K562 (cell line): Measurements from ENCODE around the gene RHD. TPM values are rescaled to one million over a fixed set of nuclear protein-coding genes. Genes with fewer than 3 reads are reported as not detected.
A peak's percentile ranks its signal among the peaks of the same experiment; 100 is the strongest.

Source experiments
- ARID1B ChIP-seq: fragments of 450-650 bp; IDR thresholded peaks from 2 replicates; pipeline ENCODE4 v1.6.1; 2016; ENCODE audit warnings: antibody characterized with exemption, mild to moderate bottlenecking, inconsistent platforms
- ATF7 ChIP-seq: fragments of 450-650 bp; IDR thresholded peaks from 2 replicates; pipeline ENCODE4 v1.7.1; 2014; ENCODE audit warnings: mild to moderate bottlenecking, moderate library complexity
- CBFA2T3 ChIP-seq: fragments of 450-650 bp; IDR thresholded peaks from 2 replicates; pipeline ENCODE4 v1.6.1; 2017
- CHD2 ChIP-seq: IDR thresholded peaks from 2 replicates; pipeline ENCODE4 v1.6.1; 2011; ENCODE audit warnings: low read depth, low read length
- FOXM1 ChIP-seq, 2 experiments: fragments of 450-650 bp in 1 of 2; sonication (generic) in 1 of 2; formaldehyde crosslinking in 1 of 2; IDR thresholded peaks; 2 replicates each; pipeline versions ENCODE4 v1.6.1 to v1.9.0; 2017 to 2022; ENCODE audit warnings: low read depth in 2 of 2, mild to moderate bottlenecking in 2 of 2, missing genetic modification reagents in 1 of 2, moderate library complexity in 1 of 2
- HNRNPUL1 ChIP-seq: fragments of 200-400 bp; formaldehyde crosslinking; IDR thresholded peaks from 2 replicates; pipeline ENCODE4 v1.6.1; 2017; ENCODE audit warnings: low read length
- KDM4B ChIP-seq, 2 experiments: fragments of 450-650 bp in 1 of 2; sonication (generic) in 1 of 2; IDR thresholded peaks; 2 replicates each; pipeline ENCODE4 v1.6.1; 2016 to 2017; ENCODE audit warnings: borderline replicate concordance in 2 of 2, antibody characterized with exemption in 1 of 2, low read depth in 1 of 2, mild to moderate bottlenecking in 1 of 2
- KDM5B ChIP-seq: fragments of 200-600 bp; sonication (generic); IDR thresholded peaks from 2 replicates; pipeline ENCODE4 v1.6.1; 2012; ENCODE audit warnings: low read depth, mild to moderate bottlenecking, moderate library complexity, low read length, control low read depth, inconsistent platforms; ENCODE audit not compliant: insufficient replicate concordance
- KLF1 ChIP-seq: fragments of 450-650 bp; IDR thresholded peaks from 2 replicates; pipeline ENCODE4 v1.6.1; 2016; ENCODE audit warnings: missing genetic modification characterization, missing compliant biosample characterization
- MED1 ChIP-seq: sonication (generic); formaldehyde crosslinking; IDR thresholded peaks from 2 replicates; pipeline ENCODE4 v1.8.1; 2023; ENCODE audit warnings: missing genetic modification reagents, borderline replicate concordance
- MEF2D ChIP-seq: conservative IDR thresholded peaks from 2 replicates; pipeline ENCODE4 v1.6.1; 2016; ENCODE audit warnings: low read depth, missing genetic modification characterization, missing compliant biosample characterization
- NCOA6 ChIP-seq: fragments of 450-650 bp; IDR thresholded peaks from 2 replicates; pipeline ENCODE4 v1.6.1; 2017; ENCODE audit warnings: mild to moderate bottlenecking
- OTX1 ChIP-seq: fragments of 450-650 bp; formaldehyde crosslinking; IDR thresholded peaks from 2 replicates; pipeline ENCODE4 v1.4.0; 2022; ENCODE audit warnings: mild to moderate bottlenecking
- PHF20 ChIP-seq: fragments of 450-650 bp; IDR thresholded peaks from 2 replicates; pipeline ENCODE4 v1.6.1; 2018; ENCODE audit not compliant: partially characterized antibody
- RBM34 ChIP-seq: fragments of 200-400 bp; formaldehyde crosslinking; IDR thresholded peaks from 2 replicates; pipeline ENCODE4 v1.6.1; 2018; ENCODE audit warnings: low read length, borderline replicate concordance; ENCODE audit not compliant: insufficient read depth
- RHOXF2B ChIP-seq: fragments of 250-450 bp; sonication (Bioruptor Pico); conservative IDR thresholded peaks from 2 replicates; pipeline ENCODE4 v1.5.1; 2021
- SIX5 ChIP-seq, 2 experiments: IDR thresholded peaks; 2 replicates each; pipeline ENCODE4 v1.6.1; 2011; ENCODE audit warnings: low read length in 2 of 2, borderline replicate concordance in 1 of 2, low read depth in 1 of 2, mild to moderate bottlenecking in 1 of 2, moderate library complexity in 1 of 2; ENCODE audit not compliant: insufficient read depth in 1 of 2
- SMARCA5 ChIP-seq: fragments of 450-650 bp; IDR thresholded peaks from 2 replicates; pipeline ENCODE4 v1.6.1; 2016
- TFAM ChIP-seq: fragments of 250-450 bp; sonication (Bioruptor Pico); conservative IDR thresholded peaks from 2 replicates; pipeline ENCODE4 v1.5.0; 2021; ENCODE audit warnings: mild to moderate bottlenecking, moderate library complexity
- XRCC5 ChIP-seq: fragments of 200-400 bp; formaldehyde crosslinking; IDR thresholded peaks from 2 replicates; pipeline ENCODE4 v1.6.1; 2017; ENCODE audit warnings: low read depth, mild to moderate bottlenecking, low read length
- YBX1 ChIP-seq: fragments of 450-650 bp; IDR thresholded peaks from 2 replicates; pipeline ENCODE4 v1.7.1; 2016; ENCODE audit warnings: mild to moderate bottlenecking
- ZNF263 ChIP-seq: sonication (generic); formaldehyde crosslinking; IDR thresholded peaks from 2 replicates; pipeline ENCODE4 v1.8.0; 2022; ENCODE audit warnings: mild to moderate bottlenecking, missing genetic modification reagents, borderline replicate concordance
- ZNF583 ChIP-seq: fragments of 250-450 bp; sonication (Bioruptor Pico); IDR thresholded peaks from 2 replicates; pipeline ENCODE4 v1.4.0; 2020
- ZNF644 ChIP-seq: fragments of 200-800 bp; sonication (Bioruptor generic); IDR thresholded peaks from 2 replicates; pipeline ENCODE4 v1.6.1; 2016; ENCODE audit warnings: low read depth, missing genetic modification characterization, missing compliant biosample characterization
- polyA plus RNA-seq, 8 experiments: library from polyadenylated mRNA; depleted of rRNA in 4 of 8; stranded (reverse) in 5 of 8; unstranded in 3 of 8; fragments of >200 nt; fragmentation: Nextera tagmentation in 2 of 8; fragmentation: Illumina TruSeq in 1 of 8; extraction: Ambion mirVana in 2 of 8; extraction: Trizol in 1 of 8; gene quantifications; 2 replicates each; pipeline versions ENCODE4 v1.2.1 to v1.2.3, GENCODE V29; 2011 to 2014; ENCODE audit warnings: inconsistent platforms in 1 of 8, missing spikeins in 1 of 8
- total RNA-seq, 7 experiments: library from RNA; depleted of rRNA in 6 of 7; stranded (reverse); fragments of >200 nt in 6 of 7; fragmentation: Illumina TruSeq in 2 of 7; extraction: Trizol in 2 of 7; gene quantifications; 2 replicates each; pipeline versions ENCODE4 v1.2.1 to v1.2.3, GENCODE V29; 2011 to 2021; ENCODE audit warnings: low replicate concordance in 1 of 7
- TF ChIP-seq, protein P1 (sequence below): fragments of 250-450 bp; sonication (Bioruptor Pico); IDR thresholded peaks from 2 replicates; pipeline ENCODE4 v1.8.0; 2021; ENCODE audit warnings: moderate library complexity, mild to moderate bottlenecking, inconsistent platforms
- TF ChIP-seq, protein P2 (sequence below): fragments of 250-450 bp; sonication (Bioruptor Pico); IDR thresholded peaks from 2 replicates; pipeline ENCODE4 v1.9.0; 2021; ENCODE audit warnings: mild to moderate bottlenecking, inconsistent platforms

The RHD gene
- total and polyA plus RNA-seq, 9 of the 15 experiments (the other 6 are each of a cell fraction or from before 2014, with no cell fraction given) = 8.8 to 32.4 (median 15.0) TPM

DNA sequence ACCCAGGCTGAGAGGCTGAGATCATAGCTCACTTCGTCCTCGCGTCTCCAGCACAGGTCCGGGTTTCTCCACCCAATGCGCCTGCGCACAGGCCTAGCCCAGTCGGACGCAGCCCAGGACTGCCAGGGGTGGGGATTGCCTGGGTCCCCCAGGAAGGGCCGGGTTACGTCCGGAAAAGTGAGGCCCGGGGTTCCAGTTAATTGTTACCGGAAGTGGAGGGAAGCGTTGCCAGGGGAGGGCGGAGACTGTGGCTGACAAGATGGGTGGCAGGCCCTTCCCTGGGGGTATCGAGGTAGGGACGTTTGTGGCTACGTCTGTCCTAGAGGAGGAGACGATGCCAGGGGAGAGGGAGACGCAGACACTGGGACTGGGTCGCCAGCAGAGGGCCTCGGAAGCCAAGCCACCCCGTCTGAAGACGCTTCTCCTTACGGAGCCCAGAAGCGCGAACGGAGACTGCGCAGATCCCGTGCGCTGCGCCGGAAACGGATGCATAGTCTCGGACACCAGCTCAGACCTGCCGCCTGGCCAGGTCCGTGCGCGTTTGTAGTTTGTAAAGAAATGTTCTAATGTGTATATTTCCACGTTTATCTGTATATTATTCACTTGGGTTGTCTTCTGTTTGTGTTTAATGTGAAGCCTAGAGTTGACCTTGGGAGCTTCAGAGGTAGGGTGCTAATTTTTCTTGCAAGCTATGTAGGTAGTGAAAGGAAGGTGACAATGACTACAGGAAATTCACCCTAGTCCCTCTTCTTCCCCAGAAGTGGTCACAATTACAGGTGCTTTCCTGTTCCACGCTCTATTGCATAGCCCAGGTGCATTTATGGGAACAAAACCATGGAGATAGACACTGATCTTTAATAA is 32.4 kb upstream of the RHD start (continued):
- no peak for TF ChIP-seq YBX1
- 0 out of 2 replicates have a peak, but pooled peaks have one; percentile 25 for TF ChIP-seq ZNF263 (CRISPR knock-in tag)
- TF ChIP-seq TFAM = no peak
- no peak for TF ChIP-seq KLF1
- TF ChIP-seq CHD2 = peak; percentile 41; the same call in 1 of the 2 replicates
- TF ChIP-seq ZNF583 (CRISPR knock-in tag) = peak; percentile 76; the same call in 1 of the 2 replicates
- TF ChIP-seq SIX5 (IDR thresholded peaks at IDR 0.05; ENCODE audit: borderline replicate concordance in 1 of 2, insufficient read depth in 1 of 2, low read depth in 1 of 2, low read length in 2 of 2) = no peak
- TF ChIP-seq MEF2D = no peak
- TF ChIP-seq ATF7 = peak; percentile 85
- TF ChIP-seq KDM5B = peak; percentile 80
- no peak for TF ChIP-seq MED1 (CRISPR knock-in tag)
- TF ChIP-seq, protein P1, sequence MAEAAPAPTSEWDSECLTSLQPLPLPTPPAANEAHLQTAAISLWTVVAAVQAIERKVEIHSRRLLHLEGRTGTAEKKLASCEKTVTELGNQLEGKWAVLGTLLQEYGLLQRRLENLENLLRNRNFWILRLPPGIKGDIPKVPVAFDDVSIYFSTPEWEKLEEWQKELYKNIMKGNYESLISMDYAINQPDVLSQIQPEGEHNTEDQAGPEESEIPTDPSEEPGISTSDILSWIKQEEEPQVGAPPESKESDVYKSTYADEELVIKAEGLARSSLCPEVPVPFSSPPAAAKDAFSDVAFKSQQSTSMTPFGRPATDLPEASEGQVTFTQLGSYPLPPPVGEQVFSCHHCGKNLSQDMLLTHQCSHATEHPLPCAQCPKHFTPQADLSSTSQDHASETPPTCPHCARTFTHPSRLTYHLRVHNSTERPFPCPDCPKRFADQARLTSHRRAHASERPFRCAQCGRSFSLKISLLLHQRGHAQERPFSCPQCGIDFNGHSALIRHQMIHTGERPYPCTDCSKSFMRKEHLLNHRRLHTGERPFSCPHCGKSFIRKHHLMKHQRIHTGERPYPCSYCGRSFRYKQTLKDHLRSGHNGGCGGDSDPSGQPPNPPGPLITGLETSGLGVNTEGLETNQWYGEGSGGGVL (CRISPR knock-in tag) = no peak
- TF ChIP-seq NCOA6 = no peak
- TF ChIP-seq RHOXF2B (CRISPR knock-in tag) = peak; percentile 68
- TF ChIP-seq FOXM1 (IDR thresholded peaks at IDR 0.05; ENCODE audit: low read depth) = no peak
- TF ChIP-seq FOXM1 (CRISPR knock-in tag; IDR thresholded peaks at IDR 0.05; ENCODE audit: low read depth) = peak; percentile 59; the same call in 1 of the 2 replicates
- TF ChIP-seq HNRNPUL1 = no peak; the same call in 1 of the 2 replicates
- peak in 1 of 2 experiments; percentile 45; a peak in 2 of 4 replicates for TF ChIP-seq KDM4B (IDR thresholded peaks at IDR 0.05; ENCODE audit: borderline replicate concordance in 2 of 2, low read depth in 1 of 2)
- no peak for TF ChIP-seq ZNF644 (tag)
- TF ChIP-seq, protein P2, sequence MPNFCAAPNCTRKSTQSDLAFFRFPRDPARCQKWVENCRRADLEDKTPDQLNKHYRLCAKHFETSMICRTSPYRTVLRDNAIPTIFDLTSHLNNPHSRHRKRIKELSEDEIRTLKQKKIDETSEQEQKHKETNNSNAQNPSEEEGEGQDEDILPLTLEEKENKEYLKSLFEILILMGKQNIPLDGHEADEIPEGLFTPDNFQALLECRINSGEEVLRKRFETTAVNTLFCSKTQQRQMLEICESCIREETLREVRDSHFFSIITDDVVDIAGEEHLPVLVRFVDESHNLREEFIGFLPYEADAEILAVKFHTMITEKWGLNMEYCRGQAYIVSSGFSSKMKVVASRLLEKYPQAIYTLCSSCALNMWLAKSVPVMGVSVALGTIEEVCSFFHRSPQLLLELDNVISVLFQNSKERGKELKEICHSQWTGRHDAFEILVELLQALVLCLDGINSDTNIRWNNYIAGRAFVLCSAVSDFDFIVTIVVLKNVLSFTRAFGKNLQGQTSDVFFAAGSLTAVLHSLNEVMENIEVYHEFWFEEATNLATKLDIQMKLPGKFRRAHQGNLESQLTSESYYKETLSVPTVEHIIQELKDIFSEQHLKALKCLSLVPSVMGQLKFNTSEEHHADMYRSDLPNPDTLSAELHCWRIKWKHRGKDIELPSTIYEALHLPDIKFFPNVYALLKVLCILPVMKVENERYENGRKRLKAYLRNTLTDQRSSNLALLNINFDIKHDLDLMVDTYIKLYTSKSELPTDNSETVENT (CRISPR knock-in tag) = peak; percentile 57; the same call in 1 of the 2 replicates
- no peak for TF ChIP-seq CBFA2T3
- TF ChIP-seq SMARCA5 = no peak; the same call in 1 of the 2 replicates
- peak; percentile 41; the same call in 1 of the 2 replicates for TF ChIP-seq OTX1 (CRISPR knock-in tag)
- peak; percentile 75 for TF ChIP-seq PHF20
- no peak for TF ChIP-seq RBM34
- TF ChIP-seq ARID1B = peak; percentile 44; the same call in 1 of the 2 replicates
- no peak; the same call in 1 of the 2 replicates for TF ChIP-seq XRCC5
